Measurements from ENCODE around the gene ADGRB3.
A peak's percentile ranks its signal among the peaks of the same experiment; 100 is the strongest.

The ADGRB3 gene

DNA sequence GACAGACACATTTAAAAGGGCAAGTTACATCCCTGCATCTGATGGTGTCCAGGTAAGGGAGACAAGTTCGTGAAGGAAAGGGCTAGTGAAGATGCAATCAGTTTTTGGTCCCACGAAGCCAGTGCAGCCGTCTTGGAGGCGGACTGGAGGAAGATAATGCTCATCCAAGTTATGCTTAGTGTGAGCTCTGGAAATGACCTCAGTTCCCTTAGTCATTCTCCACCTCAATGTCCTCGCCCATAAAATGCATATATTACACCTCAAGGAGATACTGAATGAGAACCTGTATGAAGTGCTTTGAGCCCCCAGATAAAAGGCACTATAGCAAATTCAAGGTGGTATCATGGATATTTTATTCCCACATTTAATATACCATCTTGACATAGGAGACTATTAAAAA lies 358.8 kb downstream of the ADGRB3 start:
- H3K4me3 ChIP-seq (replicated peaks; ENCODE audit: low read depth, low read length): no peak overlapping the region
- no peak for TF ChIP-seq CTCF (IDR thresholded peaks at IDR 0.05; ENCODE audit: low read length, missing control alignments)
- no peak for DNase-seq (ENCODE audit: low read depth)

DNA sequence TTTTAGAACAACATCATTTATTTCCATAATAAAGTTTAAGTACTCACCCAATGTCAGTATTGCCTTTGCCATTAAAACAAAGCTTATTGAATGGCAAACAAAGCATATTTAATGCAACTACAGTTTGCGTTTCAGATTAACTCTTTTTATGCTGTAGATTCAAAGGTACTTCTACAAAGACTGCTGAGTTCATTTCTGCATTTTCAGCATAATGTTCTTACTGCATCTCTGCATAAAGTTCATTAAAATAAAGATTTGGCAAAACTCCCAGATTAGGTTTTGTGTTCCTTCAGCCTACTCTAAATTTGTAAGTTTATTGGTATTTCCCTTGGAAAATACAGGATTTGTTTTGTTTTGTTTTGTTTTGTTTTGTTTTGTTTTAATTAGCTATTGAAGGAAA lies 359.4 kb downstream of the ADGRB3 start:
- no peak for TF ChIP-seq CTCF (IDR thresholded peaks at IDR 0.05; ENCODE audit: low read length, missing control alignments)
- no peak overlapping the region for H3K4me3 ChIP-seq (replicated peaks; ENCODE audit: low read depth, low read length)
- peak; percentile 19 for DNase-seq (ENCODE audit: low read depth)

GRCh38 chr6:69005199-69005598 lies 370.1 kb downstream of the ADGRB3 start:
- peak; percentile 90 for DNase-seq (ENCODE audit: low read depth)
- no peak overlapping the region for H3K4me3 ChIP-seq (replicated peaks; ENCODE audit: low read depth, low read length)
- no peak for TF ChIP-seq CTCF (IDR thresholded peaks at IDR 0.05; ENCODE audit: low read length, missing control alignments)

- TF ChIP-seq CTCF (IDR thresholded peaks at IDR 0.05; ENCODE audit: low read length, missing control alignments): no peak
- no peak for DNase-seq (ENCODE audit: low read depth)
- H3K4me3 ChIP-seq (replicated peaks; ENCODE audit: low read depth, low read length): no peak overlapping the region
These were observed 372.7 kb downstream of the ADGRB3 start for GRCh38 chr6:69007781-69008180.

- no peak for TF ChIP-seq CTCF (IDR thresholded peaks at IDR 0.05; ENCODE audit: low read length, missing control alignments)
- no peak overlapping the region for H3K4me3 ChIP-seq (replicated peaks; ENCODE audit: low read depth, low read length)
- DNase-seq (ENCODE audit: low read depth): no peak
These were observed 377.1 kb downstream of the ADGRB3 start for GRCh38 chr6:69012211-69012610.

GRCh38 chr6:69012876-69013275 lies 377.8 kb downstream of the ADGRB3 start:
- no peak overlapping the region for H3K4me3 ChIP-seq (replicated peaks; ENCODE audit: low read depth, low read length)
- DNase-seq (ENCODE audit: low read depth): no peak
- no peak for TF ChIP-seq CTCF (IDR thresholded peaks at IDR 0.05; ENCODE audit: low read length, missing control alignments)

DNA sequence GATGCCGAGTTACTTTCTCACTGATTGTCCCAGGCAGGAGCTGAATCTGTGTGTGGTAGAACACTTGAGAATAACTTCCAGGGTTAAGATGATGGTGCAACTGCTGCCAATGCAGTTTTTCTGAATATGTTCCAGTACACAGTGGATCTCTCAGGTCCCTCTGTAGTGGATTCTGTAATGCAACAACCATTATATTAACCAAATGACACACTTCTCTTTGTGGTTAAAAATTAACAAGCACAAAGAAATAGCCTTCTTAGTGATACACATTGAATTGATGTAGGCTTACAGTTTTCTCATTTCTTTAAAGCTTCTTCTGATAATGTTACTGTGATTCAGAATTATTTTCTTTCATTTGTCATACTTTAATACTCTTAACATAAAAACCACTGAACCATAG lies 383.8 kb downstream of the ADGRB3 start:
- TF ChIP-seq CTCF (IDR thresholded peaks at IDR 0.05; ENCODE audit: low read length, missing control alignments): no peak
- no peak for DNase-seq (ENCODE audit: low read depth)
- no peak overlapping the region for H3K4me3 ChIP-seq (replicated peaks; ENCODE audit: low read depth, low read length)
